ENCODE results near the gene ZNF557.
"Not testable (repeated sequence)": the region's sequence is repeated elsewhere in the genome, so short reads cannot be mapped to it uniquely, and the experiment has no call there.

The ZNF557 gene

GRCh38 chr19:7069042-7069903, at the start of gene ZNF557:
Gene ZNF557, plus strand, starts transcription at chr19:7069703. Its CDS starts 5,372 bp downstream, at chr19:7075075.
- in situ Hi-C loops (cut with MboI; ENCODE audit: low sequenced_read_pairs) = no loop called here

GRCh38 chr19:7021331-7021730, 48.2 kb upstream of the ZNF557 start, which contains the start of gene MBD3L2B:
Gene MBD3L2B, minus strand, starts transcription at chr19:7021431. Its CDS starts 34 bp downstream, at chr19:7021397.
- in situ Hi-C loops (cut with MboI; ENCODE audit: low sequenced_read_pairs) = not testable (repeated sequence)

GRCh38 chr19:7028790-7029189, 40.7 kb upstream of the ZNF557 start:
- in situ Hi-C loops (cut with MboI; ENCODE audit: low sequenced_read_pairs) = not testable (repeated sequence)

GRCh38 chr19:7030278-7030677, 39.2 kb upstream of the ZNF557 start, which contains the start of gene MBD3L5:
Gene MBD3L5, plus strand, starts transcription at chr19:7030578. Its CDS starts 34 bp downstream, at chr19:7030612.
- in situ Hi-C loops (cut with MboI; ENCODE audit: low sequenced_read_pairs) = not testable (repeated sequence)

- in situ Hi-C loops (cut with MboI; ENCODE audit: low sequenced_read_pairs) = not testable (repeated sequence)
These were observed 29.4 kb upstream of the ZNF557 start, which contains the start of gene MBD3L4 for GRCh38 chr19:7040079-7040478. Gene MBD3L4, minus strand, starts transcription at chr19:7040179. Its CDS starts 35 bp downstream, at chr19:7040144.

- in situ Hi-C loops (cut with MboI; ENCODE audit: low sequenced_read_pairs) = not testable (repeated sequence)
These were observed 27.9 kb upstream of the ZNF557 start for GRCh38 chr19:7041563-7041962.

GRCh38 chr19:7049021-7049420, 20.5 kb upstream of the ZNF557 start, which contains the start of gene MBD3L2:
Gene MBD3L2, plus strand, starts transcription at chr19:7049321. Its CDS starts 53 bp downstream, at chr19:7049374.
- in situ Hi-C loops (cut with MboI; ENCODE audit: low sequenced_read_pairs) = not testable (repeated sequence)

GRCh38 chr19:7051421-7051820, 18.1 kb upstream of the ZNF557 start:
- in situ Hi-C loops (cut with MboI; ENCODE audit: low sequenced_read_pairs) = not testable (repeated sequence)

GRCh38 chr19:7052896-7053295, 16.6 kb upstream of the ZNF557 start:
- in situ Hi-C loops (cut with MboI; ENCODE audit: low sequenced_read_pairs) = not testable (repeated sequence)

- in situ Hi-C loops (cut with MboI; ENCODE audit: low sequenced_read_pairs) = not testable (repeated sequence)
These were observed 14.7 kb upstream of the ZNF557 start for GRCh38 chr19:7054635-7055368.

- in situ Hi-C loops (cut with MboI; ENCODE audit: low sequenced_read_pairs) = not testable (repeated sequence)
These were observed 13.8 kb upstream of the ZNF557 start for GRCh38 chr19:7055679-7056078.

- in situ Hi-C loops (cut with MboI; ENCODE audit: low sequenced_read_pairs) = not testable (repeated sequence)
These were observed 13.1 kb upstream of the ZNF557 start for GRCh38 chr19:7056371-7056770.

GRCh38 chr19:7058576-7058975, 10.9 kb upstream of the ZNF557 start, which contains the start of gene MBD3L3:
Gene MBD3L3, minus strand, starts transcription at chr19:7058676. Its CDS starts 71 bp downstream, at chr19:7058605.
- in situ Hi-C loops (cut with MboI; ENCODE audit: low sequenced_read_pairs) = not testable (repeated sequence)

GRCh38 chr19:7059977-7060376, 9.5 kb upstream of the ZNF557 start:
- in situ Hi-C loops (cut with MboI; ENCODE audit: low sequenced_read_pairs) = not testable (repeated sequence)

GRCh38 chr19:7063339-7063738, 6.2 kb upstream of the ZNF557 start:
- in situ Hi-C loops (cut with MboI; ENCODE audit: low sequenced_read_pairs) = no loop called here

GRCh38 chr19:7063764-7064418, 5.6 kb upstream of the ZNF557 start:
- in situ Hi-C loops (cut with MboI; ENCODE audit: low sequenced_read_pairs) = no loop called here

- in situ Hi-C loops (cut with MboI; ENCODE audit: low sequenced_read_pairs) = not testable (repeated sequence)
These were observed 2.4 kb upstream of the ZNF557 start for GRCh38 chr19:7067122-7067521.

GRCh38 chr19:7067716-7068115, 1.8 kb upstream of the ZNF557 start:
- in situ Hi-C loops (cut with MboI; ENCODE audit: low sequenced_read_pairs) = no loop called here

GRCh38 chr19:7068599-7068998, 904 bp upstream of the ZNF557 start:
- in situ Hi-C loops (cut with MboI; ENCODE audit: low sequenced_read_pairs) = no loop called here

GRCh38 chr19:7069904-7070226, 362 bp downstream of the ZNF557 start:
- in situ Hi-C loops (cut with MboI; ENCODE audit: low sequenced_read_pairs) = loop anchor here (10.0 kb wide), 1 partner anchor 65 kb away; no protein-coding TSS in a partner anchor

- in situ Hi-C loops (cut with MboI; ENCODE audit: low sequenced_read_pairs) = loop anchor here (10.0 kb wide), 1 partner anchor 68 kb away; no protein-coding TSS in a partner anchor
These were observed 3.0 kb downstream of the ZNF557 start for GRCh38 chr19:7072541-7072940.

All from HL-60/S4 treated with phorbol 12-myristate 13-acetate at 8.2 ng/mL for 4 days and 3 days (cell line).